Pulmonary artery endothelial cell (primary cell): ENCODE data around the gene PTPRU. TPM values are rescaled to one million over a fixed set of nuclear protein-coding genes. Genes with fewer than 3 reads are reported as not detected.

Experiments
- DNase-seq: peaks from one replicate; pipeline ENCODE4 v3.0.0-alpha.2; 2011; ENCODE audit warnings: low read depth, low spot score
- total RNA-seq: library from RNA; depleted of rRNA; stranded (reverse); fragments of >200 nt; gene quantifications from 2 replicates; pipeline ENCODE4 v1.2.3, GENCODE V29; 2014

Gene PTPRU
- total RNA-seq, 1 donor from 2014 or later = 2.8 TPM

GRCh38 chr1:29243871-29244200 lies 7.5 kb downstream of the PTPRU start:
- DNase-seq = no peak

GRCh38 chr1:29245261-29245660 lies 8.9 kb downstream of the PTPRU start:
- DNase-seq = no peak

- no peak for DNase-seq
Observed at GRCh38 chr1:29245876-29246275, 9.6 kb downstream of the PTPRU start.

- no peak for DNase-seq
Observed at GRCh38 chr1:29247044-29247443, 10.7 kb downstream of the PTPRU start.

GRCh38 chr1:29247571-29248273 lies 11.4 kb downstream of the PTPRU start:
- no peak for DNase-seq

- no peak for DNase-seq
Observed at GRCh38 chr1:29248409-29248808, 12.1 kb downstream of the PTPRU start.

- no peak for DNase-seq
Observed at GRCh38 chr1:29249170-29249691, 12.9 kb downstream of the PTPRU start.

GRCh38 chr1:29249951-29250581 lies 13.7 kb downstream of the PTPRU start:
- DNase-seq = no peak

GRCh38 chr1:29251164-29252124 lies 15.1 kb downstream of the PTPRU start:
- DNase-seq = no peak

- DNase-seq = no peak
Observed at GRCh38 chr1:29253180-29253579, 16.9 kb downstream of the PTPRU start.

- no peak for DNase-seq
Observed at GRCh38 chr1:29254346-29254745, 18.0 kb downstream of the PTPRU start.

GRCh38 chr1:29255134-29255666 lies 18.9 kb downstream of the PTPRU start:
- DNase-seq = no peak

- DNase-seq = no peak
Observed at GRCh38 chr1:29256394-29256793, 20.1 kb downstream of the PTPRU start.

- DNase-seq = no peak
Observed at GRCh38 chr1:29256979-29257804, 20.9 kb downstream of the PTPRU start.

- DNase-seq = no peak
Observed at GRCh38 chr1:29258189-29258975, 22.1 kb downstream of the PTPRU start.

- no peak for DNase-seq
Observed at GRCh38 chr1:29258976-29259801, 22.9 kb downstream of the PTPRU start.

GRCh38 chr1:29259802-29260441 lies 23.6 kb downstream of the PTPRU start:
- no peak for DNase-seq

GRCh38 chr1:29260531-29260930 lies 24.2 kb downstream of the PTPRU start:
- no peak for DNase-seq
